T-cell (primary cell): Measurements from ENCODE around the gene LGMN. TPM values are rescaled to one million over a fixed set of nuclear protein-coding genes. Genes with fewer than 3 reads are reported as not detected.

Experiments used
- ATAC-seq, 4 experiments: fragments of 200-7000 bp in 3 of 4; fragments of 150-1000 bp in 1 of 4; cut with Tn5 transposase; replicated peaks in 1 of 4; 1 replicate in 3 of 4; 2 replicates in 1 of 4; pipeline ENCODE4 v1.10.0; 2021; ENCODE audit warnings: moderate library complexity in 3 of 4, mild to moderate bottlenecking in 2 of 4, moderate number of reproducible peaks in 1 of 4
- CTCF ChIA-PET, 2 donors: fragments of 300-600 bp; sonication (Branson Sonifier 250); formaldehyde crosslinking; loops; one replicate each; lab custom pipeline; 2022; ENCODE audit warnings: antibody characterized with exemption in 2 of 2; lab: Charles Lee
- POLR2A ChIA-PET, 2 donors: fragments of 300-600 bp; sonication (Branson Sonifier 250); formaldehyde crosslinking; loops; one replicate each; lab custom pipeline; 2022; ENCODE audit warnings: antibody characterized with exemption in 2 of 2; lab: Charles Lee
- DNase-seq, 35 experiments: peaks; one replicate each; pipeline versions ENCODE4 v3.0.0 to v3.0.0-alpha.2; 2013 to 2023
- H3K27ac ChIP-seq: one replicate; pipeline ENCODE4 v1.5.1; 2013; ENCODE audit warnings: low read length
- H3K27me3 ChIP-seq, 2 experiments: replicated peaks in 1 of 2; 1 replicate in 1 of 2; 2 replicates in 1 of 2; pipeline versions ENCODE4 v1.6.1 to v1.7.0; 2013; ENCODE audit warnings: low read length in 1 of 2, mixed read lengths in 1 of 2; ENCODE audit not compliant: control insufficient read depth in 2 of 2, insufficient read depth in 2 of 2; ENCODE audit errors: extremely low read depth in 1 of 2
- H3K36me3 ChIP-seq, 2 donors: 1 replicate in 1 of 2; 2 replicates in 1 of 2; pipeline versions ENCODE4 v1.6.1 to v1.7.0; 2013; ENCODE audit warnings: low read length in 1 of 2; ENCODE audit not compliant: control insufficient read depth in 2 of 2, insufficient read depth in 1 of 2; ENCODE audit errors: extremely low read depth in 1 of 2
- H3K4me1 ChIP-seq, 2 experiments: 1 replicate in 1 of 2; 2 replicates in 1 of 2; pipeline versions ENCODE4 v1.6.1 to v1.7.0; 2013; ENCODE audit warnings: low read length in 2 of 2, mixed read lengths in 1 of 2; ENCODE audit not compliant: insufficient read depth in 2 of 2, control insufficient read depth in 1 of 2; ENCODE audit errors: extremely low read depth in 1 of 2
- H3K4me3 ChIP-seq, 2 donors: 1 replicate in 1 of 2; 2 replicates in 1 of 2; pipeline versions ENCODE4 v1.5.1 to v1.7.0; 2013; ENCODE audit warnings: mild to moderate bottlenecking in 2 of 2, low read length in 1 of 2, moderate library complexity in 1 of 2; ENCODE audit not compliant: control insufficient read depth in 1 of 2; ENCODE audit errors: extremely low read depth in 1 of 2
- H3K9me3 ChIP-seq: 2 replicates; pipeline ENCODE4 v1.7.0; 2013
- H3K27ac Mint-ChIP-seq, 2 donors: one replicate each; pipeline ENCODE4 v1.8.0; 2020 to 2021; ENCODE audit warnings: mild to moderate bottlenecking in 2 of 2, mixed read lengths in 2 of 2
- H3K27me3 Mint-ChIP-seq, 2 donors: one replicate each; pipeline ENCODE4 v1.8.0; 2021 to 2022; ENCODE audit warnings: mixed read lengths in 2 of 2
- H3K36me3 Mint-ChIP-seq: one replicate; pipeline ENCODE4 v1.8.0; 2021; ENCODE audit warnings: mixed read lengths
- H3K4me1 Mint-ChIP-seq, 3 donors: one replicate each; pipeline ENCODE4 v1.8.0; 2020 to 2022; ENCODE audit warnings: mixed read lengths in 3 of 3, mild to moderate bottlenecking in 1 of 3
- H3K4me3 Mint-ChIP-seq, 3 donors: one replicate each; pipeline ENCODE4 v1.8.0; 2020 to 2022; ENCODE audit warnings: mild to moderate bottlenecking in 3 of 3, mixed read lengths in 3 of 3, moderate library complexity in 3 of 3
- H3K9me3 Mint-ChIP-seq, 3 donors: one replicate each; pipeline ENCODE4 v1.8.0; 2020 to 2022; ENCODE audit warnings: mixed read lengths in 3 of 3
- WGBS: methylation state at CpG from one replicate; pipeline ENCODE4 v1.1.5; 2013; ENCODE audit warnings: missing lambda C conversion rate; ENCODE audit not compliant: insufficient coverage; 5-methylcytosine and 5-hydroxymethylcytosine counted together
- total RNA-seq, 35 experiments: library from RNA in 6 of 35; stranded (reverse) in 6 of 35; fragments of 120-200 nt in 1 of 35; gene quantifications; one replicate each; pipeline versions ENCODE4 v1.2.1 to v1.2.4 and lab custom pipeline; 2013 to 2026

The LGMN gene
- total RNA-seq, 5 donors from 2014 or later (not counting 1 experiment from before 2014, with no cell fraction given) = 6.1 to 11.1 (median 8.8) TPM

DNA sequence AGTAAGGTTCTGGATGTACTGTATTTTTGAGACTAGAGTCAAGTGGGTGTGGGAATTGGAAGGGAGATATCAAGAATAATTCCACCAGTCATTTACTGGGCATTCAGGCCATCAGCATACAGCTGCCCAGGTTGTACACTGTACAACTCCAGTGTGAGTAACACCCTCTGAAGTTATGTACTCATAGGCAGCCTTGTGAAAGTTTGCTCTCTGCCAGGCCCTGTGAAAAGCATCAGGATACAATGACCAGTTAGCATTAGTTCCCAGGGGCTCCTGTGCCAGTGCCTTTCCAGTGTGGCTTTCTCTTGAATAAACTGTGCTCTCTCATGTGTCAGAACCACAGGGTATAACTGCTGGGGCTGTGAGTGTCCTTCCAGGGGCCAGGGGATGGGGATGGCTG is 89.7 kb downstream of the LGMN start:
- H3K4me3 Mint-ChIP-seq = peak overlapping the region; percentile 21 to 99 (median 24)
- ATAC-seq (no peak), DNase-seq (no peak)
- H3K9me3 Mint-ChIP-seq = no peaks in the 10 kb centered on the region
- peaks cover 73% of the 10 kb centered on the region for H3K36me3 Mint-ChIP-seq
- POLR2A ChIA-PET = no interaction called here
- H3K27me3 Mint-ChIP-seq = no peaks in the 10 kb centered on the region
- CTCF ChIA-PET = interaction anchor here in 1 of 2 donors (0.6 kb wide), 1 partner anchor 64 kb away, joined by 5 read pairs; no protein-coding TSS in a partner anchor
- Histone ChIP-seq H3K4me3 (no peak overlapping the region), H3K4me1 (peaks cover 25 to 86% of the 10 kb centered on the region in 2 experiments), H3K36me3 (peaks cover 23 to 73% of the 10 kb centered on the region in 2 donors), H3K27ac (peak overlapping the region; percentile 41), H3K27me3 (no peaks in the 10 kb centered on the region), H3K9me3 (no peaks in the 10 kb centered on the region)
- H3K27ac Mint-ChIP-seq = peak overlapping the region; percentile 89 to 93
- H3K4me1 Mint-ChIP-seq = peaks cover 85 to 92% (median 91%) of the 10 kb centered on the region in 3 donors

DNA sequence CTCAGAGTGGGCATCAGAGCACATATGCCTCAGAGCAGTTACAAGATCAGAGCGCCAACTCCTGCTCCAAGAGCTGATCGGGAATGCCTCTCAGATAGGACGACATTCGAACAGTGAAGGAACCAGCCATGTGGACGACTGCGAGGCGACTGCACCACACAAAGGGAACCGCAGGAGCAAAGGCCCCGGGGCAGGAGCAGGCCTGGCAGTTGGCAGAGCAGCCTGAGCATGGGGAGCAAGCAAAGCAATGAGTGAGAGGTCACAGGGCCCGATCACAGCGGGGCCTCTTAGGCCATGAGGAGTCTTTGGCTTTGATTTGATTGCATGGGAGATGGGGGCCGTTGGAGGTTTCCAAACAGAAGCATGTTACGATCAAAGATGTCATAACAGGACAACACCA is 90.3 kb downstream of the LGMN start:
- H3K27ac ChIP-seq = no peak overlapping the region
- peaks cover 25 to 86% of the 10 kb centered on the region in 2 experiments for H3K4me1 ChIP-seq
- DNase-seq (no peak), ATAC-seq (no peak)
- H3K9me3 Mint-ChIP-seq = no peaks in the 10 kb centered on the region
- ChIA-PET POLR2A (no interaction called here), CTCF (interaction anchor here (0.6 kb wide), 2 partner anchors 64 to 144 kb away, joined by 3 to 5 read pairs; partner anchors contain the start of gene RIN3 (in 1 of the 2))
- peaks cover 84 to 96% (median 94%) of the 10 kb centered on the region in 3 donors for H3K4me1 Mint-ChIP-seq
- WGBS = 88% methylated on average over 12 of the region's 13 CpGs
- H3K36me3 ChIP-seq = peaks cover 23 to 68% of the 10 kb centered on the region in 2 donors
- H3K27me3 ChIP-seq = no peaks in the 10 kb centered on the region
- peak overlapping the region in 1 of 2 donors; percentile 8 for H3K4me3 ChIP-seq
- H3K27ac Mint-ChIP-seq = peak overlapping the region; percentile 89 to 93
- peak overlapping the region; percentile 4 to 99 (median 21) for H3K4me3 Mint-ChIP-seq
- H3K9me3 ChIP-seq = no peaks in the 10 kb centered on the region
- H3K27me3 Mint-ChIP-seq = no peaks in the 10 kb centered on the region
- H3K36me3 Mint-ChIP-seq = peaks cover 73% of the 10 kb centered on the region

DNA sequence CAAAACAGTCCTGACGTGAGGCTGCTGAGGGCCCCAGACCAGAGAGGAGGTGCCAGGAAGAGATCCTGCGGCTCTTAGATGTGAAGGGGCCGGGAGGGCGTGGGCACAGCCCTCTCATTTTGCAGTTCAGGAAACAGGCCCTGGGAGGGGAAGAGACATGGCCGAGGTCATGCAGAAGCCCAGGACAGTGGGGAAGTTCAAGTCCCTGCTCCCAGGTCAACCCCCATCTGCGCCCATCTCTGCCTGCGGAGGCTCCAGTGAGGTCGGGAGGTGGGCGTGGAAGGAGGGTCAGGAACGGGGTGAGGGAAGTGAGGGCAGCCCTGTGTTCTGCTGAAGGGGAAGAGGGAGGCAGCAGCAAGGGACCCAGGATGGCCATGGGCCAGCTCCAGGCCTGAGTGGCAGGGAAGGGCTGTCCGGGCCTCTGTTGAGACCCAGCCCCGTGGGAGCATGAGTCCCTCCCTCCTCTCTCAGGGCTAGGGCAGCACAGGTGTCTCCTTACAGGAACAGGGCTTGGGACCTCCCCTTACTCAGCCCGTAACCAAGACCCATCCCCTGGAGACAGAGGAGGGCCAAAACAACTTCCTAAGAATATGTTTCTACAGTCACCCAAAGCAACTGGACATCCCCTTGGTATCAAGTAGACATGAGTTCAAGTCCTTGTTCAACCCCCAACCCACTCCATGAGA is 90.8 kb downstream of the LGMN start:
- peak overlapping the region in 1 of 2 donors; percentile 25 for H3K4me3 ChIP-seq
- H3K9me3 Mint-ChIP-seq = no peaks in the 10 kb centered on the region
- H3K4me1 ChIP-seq = peaks cover 25 to 87% of the 10 kb centered on the region in 2 experiments
- H3K4me3 Mint-ChIP-seq = peak overlapping the region; percentile 99
- H3K27me3 ChIP-seq = no peaks in the 10 kb centered on the region
- H3K27ac Mint-ChIP-seq = peak overlapping the region; percentile 89 to 93
- ChIA-PET CTCF (interaction anchor here in 1 of 2 donors (0.6 kb wide), 1 partner anchor 144 kb away, joined by 3 read pairs; the partner anchor contains the start of gene RIN3), POLR2A (no interaction called here)
- peaks cover 81 to 92% (median 90%) of the 10 kb centered on the region in 3 donors for H3K4me1 Mint-ChIP-seq
- no peaks in the 10 kb centered on the region for H3K27me3 Mint-ChIP-seq
- peaks cover 69% of the 10 kb centered on the region for H3K36me3 Mint-ChIP-seq
- peak in 1 of 35 experiments; percentile 23 for DNase-seq
- WGBS = 53% methylated on average over 12 of the region's 13 CpGs
- H3K36me3 ChIP-seq = peaks cover 23 to 65% of the 10 kb centered on the region in 2 donors
- peak overlapping the region; percentile 22 for H3K27ac ChIP-seq
- no peaks in the 10 kb centered on the region for H3K9me3 ChIP-seq
- peak in 1 of 4 experiments; percentile 21 for ATAC-seq

- peaks cover 15 to 54% of the 10 kb centered on the region in 2 donors for H3K36me3 ChIP-seq
- H3K9me3 ChIP-seq = no peaks in the 10 kb centered on the region
- peak overlapping the region; percentile 13 for H3K27ac ChIP-seq
- peaks cover 73 to 83% (median 82%) of the 10 kb centered on the region in 3 donors for H3K4me1 Mint-ChIP-seq
- H3K4me3 ChIP-seq = peak overlapping the region; percentile 20 to 98
- H3K27me3 Mint-ChIP-seq = no peaks in the 10 kb centered on the region
- DNase-seq = no peak
- ChIA-PET POLR2A (no interaction called here), CTCF (interaction anchor here in 1 of 2 donors (0.6 kb wide), 1 partner anchor 42 kb away, joined by 4 read pairs; no protein-coding TSS in a partner anchor)
- peaks cover 25 to 90% of the 10 kb centered on the region in 2 experiments for H3K4me1 ChIP-seq
- H3K27ac Mint-ChIP-seq = peak overlapping the region; percentile 89 to 93
- 88% methylated on average over 7 of the region's 8 CpGs for WGBS
- no peaks in the 10 kb centered on the region for H3K27me3 ChIP-seq
- peak overlapping the region; percentile 99 for H3K4me3 Mint-ChIP-seq
- H3K9me3 Mint-ChIP-seq = no peaks in the 10 kb centered on the region
- peaks cover 59% of the 10 kb centered on the region for H3K36me3 Mint-ChIP-seq
- ATAC-seq = no peak
Measured at GRCh38 chr14:92656306-92657081, 91.9 kb downstream of the LGMN start.

DNA sequence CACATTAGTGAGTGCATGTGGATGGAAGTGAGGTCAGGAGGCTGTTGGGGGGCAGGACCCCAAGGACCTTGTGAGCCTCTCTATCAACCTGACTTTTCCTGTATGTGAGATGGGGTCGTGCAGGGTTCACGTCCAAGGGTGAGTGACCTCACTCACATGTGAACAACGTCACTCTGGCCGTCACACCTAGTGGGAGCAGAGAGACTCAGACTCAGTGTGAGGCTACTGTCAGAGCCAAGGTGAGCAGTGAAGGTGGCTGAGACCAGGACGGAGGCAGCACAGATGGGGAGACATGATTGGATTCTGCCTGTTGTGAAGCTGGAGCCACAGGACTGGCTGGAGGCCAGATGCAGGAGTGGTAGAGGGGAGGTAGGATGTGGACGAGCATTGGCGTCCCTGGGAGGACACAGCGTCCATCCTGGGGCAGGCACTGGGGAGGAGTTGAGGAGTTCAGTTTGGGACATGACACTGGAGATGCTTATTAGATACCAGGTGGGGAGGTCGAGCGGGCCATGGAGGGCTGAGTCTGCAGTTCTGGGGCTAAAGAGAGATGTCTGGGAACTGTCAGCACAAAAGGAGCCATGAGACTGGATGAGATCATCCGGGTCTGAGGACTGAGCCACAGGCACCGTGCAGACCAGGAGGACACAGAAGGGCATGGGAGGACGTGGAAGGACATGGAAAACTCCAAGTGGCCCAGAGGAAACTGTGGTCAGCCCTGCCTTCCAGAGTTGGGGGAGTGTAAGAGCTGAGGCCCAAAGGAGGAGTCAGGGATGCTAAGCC is 92.8 kb downstream of the LGMN start:
- H3K36me3 Mint-ChIP-seq = peaks cover 51% of the 10 kb centered on the region
- peaks cover 73 to 85% (median 80%) of the 10 kb centered on the region in 3 donors for H3K4me1 Mint-ChIP-seq
- peaks cover 30 to 93% of the 10 kb centered on the region in 2 experiments for H3K4me1 ChIP-seq
- WGBS = 75% methylated on average over 10 of the region's 13 CpGs
- H3K27me3 Mint-ChIP-seq = no peaks in the 10 kb centered on the region
- ATAC-seq = no peak
- POLR2A ChIA-PET = no interaction called here
- peak overlapping the region; percentile 20 to 98 for H3K4me3 ChIP-seq
- H3K36me3 ChIP-seq = peaks cover 11 to 46% of the 10 kb centered on the region in 2 donors
- H3K4me3 Mint-ChIP-seq = peak overlapping the region; percentile 99
- H3K27ac Mint-ChIP-seq = peak overlapping the region; percentile 89 to 93
- peak in 3 of 35 experiments; percentile 20 to 44 (median 36) for DNase-seq
- CTCF ChIA-PET = no interaction called here
- H3K27ac ChIP-seq = peak overlapping the region; percentile 13
- no peaks in the 10 kb centered on the region for H3K27me3 ChIP-seq
- no peaks in the 10 kb centered on the region for H3K9me3 ChIP-seq
- no peaks in the 10 kb centered on the region for H3K9me3 Mint-ChIP-seq
